RPMI7951 (cell line): ENCODE measurements around the gene AP4B1. TPM values are rescaled to one million over a fixed set of nuclear protein-coding genes. Genes with fewer than 3 reads are reported as not detected.

Experiments
- DNase-seq: peaks from one replicate; pipeline ENCODE4 v3.0.0-alpha.2; 2012; ENCODE audit warnings: low read depth
- total RNA-seq: library from RNA; depleted of rRNA; stranded (reverse); fragments of >200 nt; shearing (Covaris generic); gene quantifications from 2 replicates; pipeline ENCODE4 v1.2.3, GENCODE V29; 2014

The AP4B1 gene
- total RNA-seq, 1 experiment from 2014 or later: 16.9 TPM

- peak; percentile 65 for DNase-seq
These were observed 26.0 kb upstream of the AP4B1 start for GRCh38 chr1:113930499-113931161.

- DNase-seq: peak; percentile 42
These were observed 25.3 kb upstream of the AP4B1 start for GRCh38 chr1:113929750-113930498.

- peak; percentile 88 for DNase-seq
These were observed 24.5 kb upstream of the AP4B1 start, which contains the start of gene HIPK1 for GRCh38 chr1:113928941-113929749. HIPK1 (plus strand) TSS chr1:113929324.

- peak; percentile 5 for DNase-seq
These were observed 23.8 kb upstream of the AP4B1 start for GRCh38 chr1:113928187-113928930.

GRCh38 chr1:113924473-113924872 is 19.9 kb upstream of the AP4B1 start:
- no peak for DNase-seq

GRCh38 chr1:113922957-113923356 is 18.4 kb upstream of the AP4B1 start:
- DNase-seq: no peak

GRCh38 chr1:113918243-113918642 is 13.6 kb upstream of the AP4B1 start:
- DNase-seq: no peak

- DNase-seq: peak; percentile 32
These were observed 12.9 kb upstream of the AP4B1 start for GRCh38 chr1:113917400-113918082.

GRCh38 chr1:113916974-113917373 is 12.4 kb upstream of the AP4B1 start:
- no peak for DNase-seq

GRCh38 chr1:113913887-113914664 is 9.5 kb upstream of the AP4B1 start:
- DNase-seq: no peak

GRCh38 chr1:113913312-113913668 is 8.7 kb upstream of the AP4B1 start:
- no peak for DNase-seq

GRCh38 chr1:113912594-113913311 is 8.2 kb upstream of the AP4B1 start:
- peak; percentile 11 for DNase-seq

GRCh38 chr1:113905435-113905861 is 849 bp upstream of the AP4B1 start:
- DNase-seq: peak; percentile 14

GRCh38 chr1:113904293-113904673 is 316 bp downstream of the AP4B1 start:
- DNase-seq: no peak

- peak; percentile 13 for DNase-seq
These were observed 902 bp downstream of the AP4B1 start for GRCh38 chr1:113903501-113904292.

GRCh38 chr1:113901191-113901590 is 3.4 kb downstream of the AP4B1 start:
- no peak for DNase-seq

GRCh38 chr1:113899111-113899510 is 5.5 kb downstream of the AP4B1 start:
- no peak for DNase-seq

GRCh38 chr1:113898241-113898814 is 6.3 kb downstream of the AP4B1 start:
- no peak for DNase-seq
